Tibial nerve (tissue), 4 donors: ENCODE data around the gene CTSA. TPM values are rescaled to one million over a fixed set of nuclear protein-coding genes. Genes with fewer than 3 reads are reported as not detected.

Source experiments
- DNase-seq, 2 donors: peaks; one replicate each; pipeline ENCODE4 v3.0.0-alpha.2; 2019; ENCODE audit warnings: low spot score in 2 of 2
- H3K27ac ChIP-seq, 4 donors: fragments of 200-600 bp; sonication (generic) in 3 of 4; one replicate each; pipeline ENCODE4 v1.5.1; 2017 to 2019; ENCODE audit warnings: mild to moderate bottlenecking in 1 of 4
- H3K27me3 ChIP-seq, 2 donors: fragments of 200-600 bp; sonication (generic) in 1 of 2; one replicate each; pipeline versions ENCODE4 v1.5.1 to v1.6.0; 2017 to 2019
- H3K36me3 ChIP-seq, 3 donors: fragments of 200-600 bp; sonication (generic); one replicate each; pipeline ENCODE4 v1.5.1; 2018 to 2019
- H3K4me1 ChIP-seq, 4 donors: fragments of 200-600 bp; sonication (generic) in 3 of 4; one replicate each; pipeline ENCODE4 v1.5.1; 2017 to 2019
- H3K4me3 ChIP-seq, 4 donors: fragments of 200-600 bp; sonication (generic) in 3 of 4; one replicate each; pipeline ENCODE4 v1.5.1; 2017 to 2019; ENCODE audit warnings: mild to moderate bottlenecking in 1 of 4, moderate library complexity in 1 of 4
- H3K9me3 ChIP-seq, 4 donors: fragments of 200-600 bp; sonication (generic) in 3 of 4; one replicate each; pipeline ENCODE4 v1.5.1; 2017 to 2019
- EP300 ChIP-seq, 2 donors: sonication (generic); formaldehyde crosslinking; IDR thresholded peaks; one replicate each; pipeline ENCODE4 v1.6.1; 2017; ENCODE audit warnings: antibody characterized with exemption in 2 of 2, mild to moderate bottlenecking in 1 of 2
- POLR2A ChIP-seq, 2 donors: fragments of 450-650 bp; IDR thresholded peaks; one replicate each; pipeline ENCODE4 v1.6.1; 2017; ENCODE audit warnings: antibody characterized with exemption in 2 of 2, mild to moderate bottlenecking in 2 of 2, moderate library complexity in 2 of 2
- WGBS, 2 donors: methylation state at CpG; one replicate each; pipeline ENCODE4 v1.1.5; 2018; 5-methylcytosine and 5-hydroxymethylcytosine counted together
- total RNA-seq, 4 donors: library from RNA; depleted of rRNA; stranded (reverse); fragments of >200 nt; gene quantifications; one replicate each; pipeline ENCODE4 v1.1.0, GENCODE V29; 2016
- TF ChIP-seq, protein P1 (sequence below), 5 experiments: fragments of 200-600 bp in 3 of 5; fragments of 450-650 bp in 2 of 5; sonication (generic) in 3 of 5; IDR thresholded peaks; one replicate each; pipeline ENCODE4 v1.5.1; 2016 to 2019; ENCODE audit warnings: antibody characterized with exemption in 5 of 5, mild to moderate bottlenecking in 3 of 5, moderate library complexity in 2 of 5

Gene CTSA
- total RNA-seq, 4 donors from 2014 or later = 50.4 to 87.3 (median 71.7) TPM

DNA sequence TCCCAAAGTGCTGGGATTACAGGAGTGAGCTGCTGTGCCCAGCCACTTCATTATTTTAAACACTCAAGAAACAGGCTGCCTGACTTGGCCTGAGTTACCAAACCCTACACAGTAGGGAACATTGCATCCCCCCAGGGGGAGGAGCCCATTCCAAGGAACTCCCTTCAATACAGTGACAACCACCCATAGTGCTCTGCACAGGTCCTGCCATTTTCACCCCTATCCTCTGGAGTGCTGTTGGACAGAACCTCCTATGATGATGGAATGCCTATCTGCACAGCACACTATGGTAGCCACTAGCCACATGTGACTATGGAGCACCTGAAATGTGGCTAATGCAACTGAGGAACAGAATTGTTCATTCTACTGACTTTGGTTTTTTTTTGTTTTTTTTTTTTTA lies 45.7 kb upstream of the CTSA start:
- Histone ChIP-seq H3K4me1 (peaks cover 0 to 29% (median 0%) of the 10 kb centered on the region in 4 donors), H3K27ac (no peak overlapping the region), H3K4me3 (no peak overlapping the region), H3K36me3 (peaks cover 0 to 94% (median 21%) of the 10 kb centered on the region in 3 donors), H3K27me3 (no peaks in the 10 kb centered on the region), H3K9me3 (no peaks in the 10 kb centered on the region)
- TF ChIP-seq EP300 (IDR thresholded peaks at IDR 0.05) (no peak), POLR2A (IDR thresholded peaks at IDR 0.05) (no peak)
- no peak for DNase-seq

DNA sequence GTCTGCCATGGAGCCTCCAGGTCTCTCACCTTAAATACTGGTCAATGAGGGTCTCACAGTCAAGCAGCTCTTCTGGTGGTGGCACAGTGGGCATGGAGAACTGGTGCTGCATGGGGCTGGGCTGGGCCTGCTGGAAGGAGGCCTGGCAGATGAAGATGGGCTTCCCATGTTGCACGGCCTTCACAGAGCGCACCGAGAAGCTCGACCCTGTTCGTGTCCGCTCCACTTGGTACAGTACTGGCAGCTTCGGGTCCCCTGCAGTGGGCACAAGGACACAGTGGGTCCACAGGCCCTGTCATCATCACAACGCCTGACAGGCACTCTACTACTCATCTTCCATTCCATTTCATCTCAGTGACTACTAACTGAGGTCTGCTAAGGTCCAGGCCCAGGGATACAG lies 42.7 kb upstream of the CTSA start:
- no peak for TF ChIP-seq EP300 (IDR thresholded peaks at IDR 0.05)
- TF ChIP-seq POLR2A (IDR thresholded peaks at IDR 0.05) = no peak
- TF ChIP-seq, protein P1, sequence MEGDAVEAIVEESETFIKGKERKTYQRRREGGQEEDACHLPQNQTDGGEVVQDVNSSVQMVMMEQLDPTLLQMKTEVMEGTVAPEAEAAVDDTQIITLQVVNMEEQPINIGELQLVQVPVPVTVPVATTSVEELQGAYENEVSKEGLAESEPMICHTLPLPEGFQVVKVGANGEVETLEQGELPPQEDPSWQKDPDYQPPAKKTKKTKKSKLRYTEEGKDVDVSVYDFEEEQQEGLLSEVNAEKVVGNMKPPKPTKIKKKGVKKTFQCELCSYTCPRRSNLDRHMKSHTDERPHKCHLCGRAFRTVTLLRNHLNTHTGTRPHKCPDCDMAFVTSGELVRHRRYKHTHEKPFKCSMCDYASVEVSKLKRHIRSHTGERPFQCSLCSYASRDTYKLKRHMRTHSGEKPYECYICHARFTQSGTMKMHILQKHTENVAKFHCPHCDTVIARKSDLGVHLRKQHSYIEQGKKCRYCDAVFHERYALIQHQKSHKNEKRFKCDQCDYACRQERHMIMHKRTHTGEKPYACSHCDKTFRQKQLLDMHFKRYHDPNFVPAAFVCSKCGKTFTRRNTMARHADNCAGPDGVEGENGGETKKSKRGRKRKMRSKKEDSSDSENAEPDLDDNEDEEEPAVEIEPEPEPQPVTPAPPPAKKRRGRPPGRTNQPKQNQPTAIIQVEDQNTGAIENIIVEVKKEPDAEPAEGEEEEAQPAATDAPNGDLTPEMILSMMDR (IDR thresholded peaks at IDR 0.05) = no peak
- H3K27me3 ChIP-seq = no peaks in the 10 kb centered on the region
- no peak for DNase-seq
- H3K27ac ChIP-seq = no peak overlapping the region
- WGBS, 2 donors = 92 to 96% methylated on average over 8 of the region's 8 CpGs
- H3K36me3 ChIP-seq = peaks cover 0 to 93% (median 16%) of the 10 kb centered on the region in 3 donors
- H3K4me1 ChIP-seq = peaks cover 0 to 18% (median 0%) of the 10 kb centered on the region in 4 donors
- no peak overlapping the region for H3K4me3 ChIP-seq
- no peaks in the 10 kb centered on the region for H3K9me3 ChIP-seq

DNA sequence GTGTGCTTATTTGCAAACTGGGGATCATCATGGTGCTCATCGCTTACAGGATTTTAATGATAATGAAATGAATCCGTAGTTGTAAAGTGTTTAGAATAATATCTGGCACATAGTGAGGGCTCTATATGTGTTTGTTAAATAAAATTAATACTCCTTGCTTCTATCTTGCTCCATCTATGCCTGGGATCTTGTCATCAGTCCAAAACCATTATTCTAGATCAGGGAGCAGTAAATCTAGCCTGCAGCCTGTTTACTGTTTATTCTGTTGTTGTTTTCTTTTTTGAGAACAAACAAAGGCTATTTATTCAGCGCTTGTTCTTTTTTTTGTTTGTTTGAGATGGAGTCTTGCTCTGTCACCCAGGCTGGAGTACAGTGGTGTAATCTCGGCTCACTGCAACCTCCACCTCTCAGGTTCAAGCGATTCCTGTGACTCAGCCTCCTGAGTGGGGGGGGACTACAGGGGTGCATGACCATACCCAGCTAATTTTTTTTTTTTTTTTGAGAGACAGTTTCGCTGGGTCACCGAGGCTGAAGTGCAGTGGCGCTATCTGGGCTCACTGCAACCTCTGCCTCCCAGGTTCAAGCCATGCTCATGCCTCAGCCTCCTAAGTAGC lies 42.1 kb upstream of the CTSA start:
- TF ChIP-seq, protein P1 (IDR thresholded peaks at IDR 0.05) = no peak
- TF ChIP-seq POLR2A (IDR thresholded peaks at IDR 0.05) (no peak), EP300 (IDR thresholded peaks at IDR 0.05) (no peak)
- H3K36me3 ChIP-seq = peaks cover 0 to 93% (median 14%) of the 10 kb centered on the region in 3 donors
- H3K9me3 ChIP-seq = no peaks in the 10 kb centered on the region
- no peak overlapping the region for H3K27ac ChIP-seq
- peaks cover 0 to 16% (median 0%) of the 10 kb centered on the region in 4 donors for H3K4me1 ChIP-seq
- 88 to 93% methylated on average over 8 of the region's 8 CpGs for WGBS, 2 donors
- no peak for DNase-seq
- no peak overlapping the region for H3K4me3 ChIP-seq
- H3K27me3 ChIP-seq = no peaks in the 10 kb centered on the region

DNA sequence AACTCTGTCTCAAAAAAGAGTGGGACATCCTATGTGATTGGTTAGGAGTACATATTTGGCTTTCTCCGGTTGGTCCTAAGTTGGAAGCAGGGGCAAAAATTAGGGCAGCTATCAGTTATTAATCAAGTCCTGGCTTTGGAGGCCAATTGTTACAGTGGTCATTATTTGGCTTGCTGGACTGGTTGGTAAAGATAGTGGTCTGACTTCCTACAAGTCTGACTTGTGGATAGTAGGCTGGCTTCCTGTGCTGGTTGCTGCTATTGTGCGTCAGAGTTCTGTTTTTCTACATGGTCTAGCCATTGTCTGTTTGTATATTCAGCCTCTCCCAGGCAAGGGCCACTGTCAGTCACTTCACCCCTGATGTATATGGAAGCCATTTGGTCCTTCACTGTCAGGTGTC lies 40.9 kb upstream of the CTSA start:
- H3K27ac ChIP-seq = no peak overlapping the region
- 88 to 95% methylated on average over 2 of the region's 2 CpGs for WGBS, 2 donors
- H3K27me3 ChIP-seq = no peaks in the 10 kb centered on the region
- no peaks in the 10 kb centered on the region for H3K9me3 ChIP-seq
- peaks cover 0 to 26% (median 5%) of the 10 kb centered on the region in 4 donors for H3K4me1 ChIP-seq
- DNase-seq = no peak
- TF ChIP-seq, protein P1 (IDR thresholded peaks at IDR 0.05) = no peak
- TF ChIP-seq EP300 (IDR thresholded peaks at IDR 0.05) (no peak), POLR2A (IDR thresholded peaks at IDR 0.05) (no peak)
- peaks cover 0 to 93% (median 10%) of the 10 kb centered on the region in 3 donors for H3K36me3 ChIP-seq
- no peak overlapping the region for H3K4me3 ChIP-seq

DNA sequence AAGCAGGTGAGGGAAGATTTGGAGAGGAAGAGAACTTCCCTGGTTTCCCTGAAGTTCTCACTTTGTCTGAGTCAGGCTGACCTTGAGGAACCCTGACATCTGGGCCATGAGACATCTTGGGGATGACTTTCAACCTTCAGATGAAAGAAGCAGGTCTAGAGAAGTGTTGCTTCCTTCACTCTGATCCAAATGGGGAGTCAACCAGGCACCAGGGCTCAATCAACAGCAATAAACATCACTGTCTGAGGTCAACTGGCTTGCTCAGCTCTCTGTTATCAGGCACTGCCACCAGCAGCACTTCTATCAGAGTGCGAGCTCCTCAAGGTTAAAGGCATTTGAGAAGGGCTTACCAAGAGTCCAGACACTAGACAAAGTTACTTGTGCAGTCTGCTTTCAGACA lies 40.2 kb upstream of the CTSA start:
- DNase-seq = no peak
- TF ChIP-seq POLR2A (IDR thresholded peaks at IDR 0.05) = no peak
- TF ChIP-seq, protein P1 (IDR thresholded peaks at IDR 0.05) = no peak
- TF ChIP-seq EP300 (IDR thresholded peaks at IDR 0.05) = no peak
- no peak overlapping the region for H3K4me3 ChIP-seq
- no peak overlapping the region for H3K27ac ChIP-seq
- peaks cover 0 to 33% (median 10%) of the 10 kb centered on the region in 4 donors for H3K4me1 ChIP-seq
- H3K9me3 ChIP-seq = no peaks in the 10 kb centered on the region
- 88 to 100% methylated on average over 1 of the region's 1 CpG for WGBS, 2 donors
- H3K36me3 ChIP-seq = peaks cover 0 to 86% (median 10%) of the 10 kb centered on the region in 3 donors
- H3K27me3 ChIP-seq = no peaks in the 10 kb centered on the region
